HepG2 (cell line): Measurements from ENCODE around the gene UGT1A3. TPM values are rescaled to one million over a fixed set of nuclear protein-coding genes. Genes with fewer than 3 reads are reported as not detected.
A peak's percentile ranks its signal among the peaks of the same experiment; 100 is the strongest.

ENCODE experiments used
- ATAD3A ChIP-seq: sonication (generic); formaldehyde crosslinking; IDR thresholded peaks from 2 replicates; pipeline ENCODE4 v1.4.0; 2020; ENCODE audit warnings: missing genetic modification reagents
- BRCA1 ChIP-seq: sonication (generic); formaldehyde crosslinking; IDR thresholded peaks from 2 replicates; pipeline ENCODE4 v1.4.0; 2020; ENCODE audit warnings: missing genetic modification reagents
- BRD4 ChIP-seq: sonication (generic); formaldehyde crosslinking; IDR thresholded peaks from 2 replicates; pipeline ENCODE4 v1.4.0; 2020; ENCODE audit warnings: missing genetic modification reagents
- CREB1 ChIP-seq, 2 experiments: fragments of 450-650 bp in 1 of 2; IDR thresholded peaks; 2 replicates each; pipeline ENCODE4 v1.6.1; 2016 to 2017; ENCODE audit warnings: control low read depth in 1 of 2, mild to moderate bottlenecking in 1 of 2, missing compliant biosample characterization in 1 of 2, missing genetic modification characterization in 1 of 2
- ELF4 ChIP-seq: sonication (generic); formaldehyde crosslinking; IDR thresholded peaks from 2 replicates; pipeline ENCODE4 v1.5.0; 2020; ENCODE audit warnings: missing genetic modification reagents, mild to moderate bottlenecking, moderate library complexity, borderline replicate concordance
- FOXC1 ChIP-seq: sonication (generic); formaldehyde crosslinking; IDR thresholded peaks from 2 replicates; pipeline ENCODE4 v1.8.0; 2022; ENCODE audit warnings: mild to moderate bottlenecking, missing genetic modification reagents, borderline replicate concordance
- HOXA3 ChIP-seq: sonication (generic); formaldehyde crosslinking; IDR thresholded peaks from 2 replicates; pipeline ENCODE4 v1.5.0; 2020; ENCODE audit warnings: missing genetic modification reagents
- MED8 ChIP-seq: sonication (generic); formaldehyde crosslinking; IDR thresholded peaks from 2 replicates; pipeline ENCODE4 v1.8.1; 2023; ENCODE audit warnings: mild to moderate bottlenecking, missing genetic modification reagents; ENCODE audit not compliant: insufficient replicate concordance
- NFKBIZ ChIP-seq: IDR thresholded peaks from 2 replicates; pipeline ENCODE4 v1.6.1; 2018; ENCODE audit warnings: missing genetic modification reagents, missing compliant biosample characterization
- NONO ChIP-seq, 2 experiments: fragments of 450-650 bp in 1 of 2; sonication (generic) in 1 of 2; formaldehyde crosslinking in 1 of 2; IDR thresholded peaks in 1 of 2; conservative IDR thresholded peaks in 1 of 2; 2 replicates each; pipeline versions ENCODE4 v1.6.1 to v1.8.0; 2017 to 2022; ENCODE audit warnings: mild to moderate bottlenecking in 1 of 2, missing genetic modification reagents in 1 of 2, moderate library complexity in 1 of 2
- SMC3 ChIP-seq: IDR thresholded peaks from 2 replicates; pipeline ENCODE4 v1.6.1; 2011; ENCODE audit warnings: low read length, improper control_type of control experiment
- ZNF333 ChIP-seq: sonication (generic); formaldehyde crosslinking; IDR thresholded peaks from 2 replicates; pipeline ENCODE4 v1.4.0; 2020; ENCODE audit warnings: mild to moderate bottlenecking, missing genetic modification reagents, borderline replicate concordance
- ZNF570 ChIP-seq: sonication (generic); formaldehyde crosslinking; IDR thresholded peaks from 2 replicates; pipeline ENCODE4 v1.4.0; 2020; ENCODE audit warnings: mild to moderate bottlenecking, missing genetic modification reagents, borderline replicate concordance
- polyA plus RNA-seq, 8 experiments: library from polyadenylated mRNA; depleted of rRNA in 3 of 8; stranded (reverse) in 7 of 8; unstranded in 1 of 8; fragments of >200 nt; fragmentation: Illumina TruSeq in 4 of 8; extraction: Trizol in 4 of 8; gene quantifications; 2 replicates each; pipeline versions ENCODE4 v1.2.1 to v1.2.3, GENCODE V29; 2011 to 2016; ENCODE audit warnings: low read depth in 4 of 8, missing spikeins in 1 of 8, mixed read lengths in 1 of 8; ENCODE audit not compliant: insufficient read depth in 1 of 8
- total RNA-seq, 5 experiments: library from RNA; depleted of rRNA; stranded (reverse); fragments of >200 nt; fragmentation: Illumina TruSeq; extraction: Trizol; gene quantifications; 2 replicates each; pipeline ENCODE4 v1.2.3, GENCODE V29; 2016; ENCODE audit warnings: low read depth in 1 of 5
- TF ChIP-seq, protein P1 (sequence below), 2 experiments: sonication (generic) in 1 of 2; formaldehyde crosslinking in 1 of 2; IDR thresholded peaks; 2 replicates each; pipeline versions ENCODE4 v1.5.1 to v1.6.1; 2011 to 2020; ENCODE audit warnings: borderline replicate concordance in 1 of 2, low read depth in 1 of 2, low read length in 1 of 2, mild to moderate bottlenecking in 1 of 2, missing genetic modification reagents in 1 of 2, moderate library complexity in 1 of 2
- TF ChIP-seq, protein P2 (sequence below): sonication (generic); formaldehyde crosslinking; IDR thresholded peaks from 2 replicates; pipeline ENCODE4 v1.9.0; 2022; ENCODE audit warnings: missing genetic modification reagents, mild to moderate bottlenecking, borderline replicate concordance
- TF ChIP-seq, protein P3 (sequence below): sonication (generic); formaldehyde crosslinking; IDR thresholded peaks from 2 replicates; pipeline ENCODE4 v1.4.0; 2020; ENCODE audit warnings: mild to moderate bottlenecking, low read depth, missing genetic modification reagents
- TF ChIP-seq, protein P4 (sequence below): sonication (generic); formaldehyde crosslinking; IDR thresholded peaks from 2 replicates; pipeline ENCODE4 v1.5.1; 2020; ENCODE audit warnings: missing genetic modification reagents, mild to moderate bottlenecking, borderline replicate concordance

Gene UGT1A3
- total and polyA plus RNA-seq, 2 of the 13 experiments (the other 11 are each of a cell fraction or from before 2014, with no cell fraction given), result not detected

DNA sequence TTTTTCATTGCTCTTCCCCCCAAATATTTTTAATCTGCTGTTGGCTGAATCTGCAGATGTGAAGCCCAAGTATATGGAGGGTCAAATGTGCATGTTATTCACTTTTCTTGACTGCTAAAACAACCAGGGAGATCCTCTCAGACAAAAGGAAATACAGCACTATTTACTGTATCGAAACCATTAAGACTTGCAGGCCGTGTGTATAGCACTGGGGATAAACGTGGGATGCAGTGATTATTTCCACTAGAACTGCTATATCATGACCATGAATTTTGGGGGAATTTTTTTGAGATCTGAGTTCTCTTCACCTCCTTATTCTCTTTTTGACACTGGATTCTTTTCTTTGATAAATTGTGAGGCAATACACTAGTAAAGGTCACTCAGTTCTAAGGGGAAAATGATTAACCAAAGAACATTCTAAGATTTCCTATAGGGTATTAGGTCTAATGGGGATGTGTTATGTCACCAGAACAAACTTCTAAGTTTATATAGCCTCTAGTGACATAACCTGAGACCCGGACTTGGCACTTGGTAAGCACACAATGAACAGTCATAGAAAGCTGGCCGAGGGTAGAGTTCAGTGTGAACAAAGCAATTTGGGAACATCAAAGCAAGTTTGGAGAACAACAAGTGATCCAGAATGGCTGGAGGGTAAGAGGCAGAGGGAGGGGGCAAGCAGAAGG lies 16.4 kb downstream of the UGT1A3 start (continued):
- TF ChIP-seq, protein P1, sequence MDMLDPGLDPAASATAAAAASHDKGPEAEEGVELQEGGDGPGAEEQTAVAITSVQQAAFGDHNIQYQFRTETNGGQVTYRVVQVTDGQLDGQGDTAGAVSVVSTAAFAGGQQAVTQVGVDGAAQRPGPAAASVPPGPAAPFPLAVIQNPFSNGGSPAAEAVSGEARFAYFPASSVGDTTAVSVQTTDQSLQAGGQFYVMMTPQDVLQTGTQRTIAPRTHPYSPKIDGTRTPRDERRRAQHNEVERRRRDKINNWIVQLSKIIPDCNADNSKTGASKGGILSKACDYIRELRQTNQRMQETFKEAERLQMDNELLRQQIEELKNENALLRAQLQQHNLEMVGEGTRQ (IDR thresholded peaks at IDR 0.05; ENCODE audit: low read depth, low read length), result no peak
- TF ChIP-seq, protein P1 (CRISPR knock-in tag; IDR thresholded peaks at IDR 0.05; ENCODE audit: borderline replicate concordance), result peak; percentile 41; the same call in 1 of the 2 replicates
- TF ChIP-seq HOXA3 (CRISPR knock-in tag), result peak; percentile 47; the same call in 1 of the 2 replicates
- no peak for TF ChIP-seq ZNF333 (CRISPR knock-in tag)
- no peak for TF ChIP-seq ATAD3A
- TF ChIP-seq SMC3, result peak; percentile 30
- no peak; the same call in 1 of the 2 replicates for TF ChIP-seq ELF4 (CRISPR knock-in tag)
- TF ChIP-seq, protein P2, sequence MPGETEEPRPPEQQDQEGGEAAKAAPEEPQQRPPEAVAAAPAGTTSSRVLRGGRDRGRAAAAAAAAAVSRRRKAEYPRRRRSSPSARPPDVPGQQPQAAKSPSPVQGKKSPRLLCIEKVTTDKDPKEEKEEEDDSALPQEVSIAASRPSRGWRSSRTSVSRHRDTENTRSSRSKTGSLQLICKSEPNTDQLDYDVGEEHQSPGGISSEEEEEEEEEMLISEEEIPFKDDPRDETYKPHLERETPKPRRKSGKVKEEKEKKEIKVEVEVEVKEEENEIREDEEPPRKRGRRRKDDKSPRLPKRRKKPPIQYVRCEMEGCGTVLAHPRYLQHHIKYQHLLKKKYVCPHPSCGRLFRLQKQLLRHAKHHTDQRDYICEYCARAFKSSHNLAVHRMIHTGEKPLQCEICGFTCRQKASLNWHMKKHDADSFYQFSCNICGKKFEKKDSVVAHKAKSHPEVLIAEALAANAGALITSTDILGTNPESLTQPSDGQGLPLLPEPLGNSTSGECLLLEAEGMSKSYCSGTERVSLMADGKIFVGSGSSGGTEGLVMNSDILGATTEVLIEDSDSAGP (CRISPR knock-in tag), result no peak
- no peak for TF ChIP-seq BRD4 (CRISPR knock-in tag)
- TF ChIP-seq NONO (IDR thresholded peaks at IDR 0.05), result no peak
- TF ChIP-seq NONO (CRISPR knock-in tag; conservative IDR thresholded peaks at IDR 0.05), result peak; percentile 91
- TF ChIP-seq CREB1 (IDR thresholded peaks at IDR 0.05), result peak; percentile 84
- TF ChIP-seq CREB1 (CRISPR knock-in tag; IDR thresholded peaks at IDR 0.05), result peak; percentile 93
- TF ChIP-seq FOXC1 (CRISPR knock-in tag), result peak; percentile 69; the same call in 1 of the 2 replicates
- TF ChIP-seq ZNF570 (CRISPR knock-in tag), result no peak
- TF ChIP-seq BRCA1 (CRISPR knock-in tag), result peak; percentile 70; the same call in 1 of the 2 replicates
- no peak for TF ChIP-seq MED8 (CRISPR knock-in tag)
- peak; percentile 91 for TF ChIP-seq NFKBIZ (CRISPR knock-in tag)
- TF ChIP-seq, protein P3, sequence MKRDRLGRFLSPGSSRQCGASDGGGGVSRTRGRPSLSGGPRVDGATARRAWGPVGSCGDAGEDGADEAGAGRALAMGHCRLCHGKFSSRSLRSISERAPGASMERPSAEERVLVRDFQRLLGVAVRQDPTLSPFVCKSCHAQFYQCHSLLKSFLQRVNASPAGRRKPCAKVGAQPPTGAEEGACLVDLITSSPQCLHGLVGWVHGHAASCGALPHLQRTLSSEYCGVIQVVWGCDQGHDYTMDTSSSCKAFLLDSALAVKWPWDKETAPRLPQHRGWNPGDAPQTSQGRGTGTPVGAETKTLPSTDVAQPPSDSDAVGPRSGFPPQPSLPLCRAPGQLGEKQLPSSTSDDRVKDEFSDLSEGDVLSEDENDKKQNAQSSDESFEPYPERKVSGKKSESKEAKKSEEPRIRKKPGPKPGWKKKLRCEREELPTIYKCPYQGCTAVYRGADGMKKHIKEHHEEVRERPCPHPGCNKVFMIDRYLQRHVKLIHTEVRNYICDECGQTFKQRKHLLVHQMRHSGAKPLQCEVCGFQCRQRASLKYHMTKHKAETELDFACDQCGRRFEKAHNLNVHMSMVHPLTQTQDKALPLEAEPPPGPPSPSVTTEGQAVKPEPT (CRISPR knock-in tag), result no peak
- TF ChIP-seq, protein P4, sequence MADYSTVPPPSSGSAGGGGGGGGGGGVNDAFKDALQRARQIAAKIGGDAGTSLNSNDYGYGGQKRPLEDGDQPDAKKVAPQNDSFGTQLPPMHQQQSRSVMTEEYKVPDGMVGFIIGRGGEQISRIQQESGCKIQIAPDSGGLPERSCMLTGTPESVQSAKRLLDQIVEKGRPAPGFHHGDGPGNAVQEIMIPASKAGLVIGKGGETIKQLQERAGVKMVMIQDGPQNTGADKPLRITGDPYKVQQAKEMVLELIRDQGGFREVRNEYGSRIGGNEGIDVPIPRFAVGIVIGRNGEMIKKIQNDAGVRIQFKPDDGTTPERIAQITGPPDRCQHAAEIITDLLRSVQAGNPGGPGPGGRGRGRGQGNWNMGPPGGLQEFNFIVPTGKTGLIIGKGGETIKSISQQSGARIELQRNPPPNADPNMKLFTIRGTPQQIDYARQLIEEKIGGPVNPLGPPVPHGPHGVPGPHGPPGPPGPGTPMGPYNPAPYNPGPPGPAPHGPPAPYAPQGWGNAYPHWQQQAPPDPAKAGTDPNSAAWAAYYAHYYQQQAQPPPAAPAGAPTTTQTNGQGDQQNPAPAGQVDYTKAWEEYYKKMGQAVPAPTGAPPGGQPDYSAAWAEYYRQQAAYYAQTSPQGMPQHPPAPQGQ (CRISPR knock-in tag), result no peak
